ENCODE data around the gene SLX4IP.

The SLX4IP gene

GRCh38 chr20:10498200-10498599, 63.1 kb downstream of the SLX4IP start:
- no peak for DNase-seq

- DNase-seq, result peak; percentile 86 to 87
These were observed 66.3 kb downstream of the SLX4IP start for GRCh38 chr20:10501402-10501801.

- DNase-seq, result peak; percentile 38 to 54
These were observed 67.0 kb downstream of the SLX4IP start for GRCh38 chr20:10502098-10502526.

GRCh38 chr20:10504608-10504993, 69.5 kb downstream of the SLX4IP start:
- no peak for DNase-seq

- peak; percentile 10 to 24 for DNase-seq
These were observed 70.1 kb downstream of the SLX4IP start for GRCh38 chr20:10504994-10505730.

GRCh38 chr20:10505827-10506226, 70.7 kb downstream of the SLX4IP start:
- no peak for DNase-seq

- no peak for DNase-seq
These were observed 71.9 kb downstream of the SLX4IP start for GRCh38 chr20:10507052-10507451.

GRCh38 chr20:10508060-10508459, 73.0 kb downstream of the SLX4IP start:
- no peak for DNase-seq

GRCh38 chr20:10508468-10509251, 73.6 kb downstream of the SLX4IP start:
- no peak for DNase-seq

GRCh38 chr20:10509376-10509775, 74.3 kb downstream of the SLX4IP start:
- no peak for DNase-seq

- no peak for DNase-seq
These were observed 75.1 kb downstream of the SLX4IP start for GRCh38 chr20:10510216-10510615.

- DNase-seq, result no peak
These were observed 76.0 kb downstream of the SLX4IP start for GRCh38 chr20:10511170-10511508.

GRCh38 chr20:10511509-10512251, 76.6 kb downstream of the SLX4IP start:
- peak; percentile 91 to 92 for DNase-seq

- no peak for DNase-seq
These were observed 78.0 kb downstream of the SLX4IP start for GRCh38 chr20:10513061-10513460.

GRCh38 chr20:10513931-10514575, 78.9 kb downstream of the SLX4IP start:
- peak; percentile 36 to 42 for DNase-seq

- no peak for DNase-seq
These were observed 81.4 kb downstream of the SLX4IP start for GRCh38 chr20:10516529-10516928.

- no peak for DNase-seq
These were observed 84.4 kb downstream of the SLX4IP start for GRCh38 chr20:10519361-10520046.

GRCh38 chr20:10520528-10520927, 85.4 kb downstream of the SLX4IP start:
- DNase-seq, result no peak

- peak; percentile 19 to 28 for DNase-seq
These were observed 86.1 kb downstream of the SLX4IP start for GRCh38 chr20:10521068-10521831.

- DNase-seq, result no peak
These were observed 86.7 kb downstream of the SLX4IP start for GRCh38 chr20:10521836-10522235.

GRCh38 chr20:10522328-10522727, 87.2 kb downstream of the SLX4IP start:
- no peak for DNase-seq

- DNase-seq, result no peak
These were observed 88.3 kb downstream of the SLX4IP start for GRCh38 chr20:10523443-10523842.
